SU-DHL-6 (cell line): Measurements from ENCODE around the gene PITPNC1.

Experiments
- CTCF ChIP-seq: fragments of 200-600 bp; sonication (generic); IDR thresholded peaks from one replicate; pipeline ENCODE4 v1.5.1; 2017; ENCODE audit warnings: antibody characterized with exemption, mild to moderate bottlenecking, low read length, moderate library complexity; ENCODE audit not compliant: insufficient read depth, poor library complexity, severe bottlenecking
- EZH2phosphoT487 ChIP-seq: fragments of 200-600 bp; sonication (generic), shearing (Covaris generic); conservative IDR thresholded peaks from 2 replicates; pipeline ENCODE4 v1.6.1; 2018; ENCODE audit warnings: mild to moderate bottlenecking, antibody characterized with exemption, low read length, moderate library complexity, mixed read lengths

- TF ChIP-seq CTCF: no peak
- TF ChIP-seq EZH2phosphoT487: no peak
Observed at GRCh38 chr17:67679225-67679624, 302.1 kb downstream of the PITPNC1 start.
